Urinary bladder (tissue), 4 donors: Measurements from ENCODE around the gene KCNK13. TPM values are rescaled to one million over a fixed set of nuclear protein-coding genes. Genes with fewer than 3 reads are reported as not detected.
"Not testable (repeated sequence)": the region's sequence is repeated elsewhere in the genome, so short reads cannot be mapped to it uniquely, and the experiment has no call there.

Experiments used
- DNase-seq: peaks from one replicate; pipeline ENCODE4 v3.0.0-alpha.2; 2015; ENCODE audit errors: extremely low spot score
- H3K27ac ChIP-seq: one replicate; pipeline ENCODE4 v1.5.1; 2013; ENCODE audit warnings: low read depth, mild to moderate bottlenecking, moderate library complexity
- H3K36me3 ChIP-seq: one replicate; pipeline ENCODE4 v1.6.1; 2013; ENCODE audit warnings: mild to moderate bottlenecking, moderate library complexity; ENCODE audit not compliant: insufficient read depth
- H3K4me1 ChIP-seq: one replicate; pipeline ENCODE4 v1.6.1; 2013; ENCODE audit warnings: mild to moderate bottlenecking, moderate library complexity; ENCODE audit not compliant: insufficient read depth
- H3K4me3 ChIP-seq: one replicate; pipeline ENCODE4 v1.5.1; 2013; ENCODE audit warnings: low read depth, low read length
- WGBS: extraction: QIAGEN DNeasy Blood & Tissue Kit; methylation state at CpG from one replicate; pipeline ENCODE4 v1.1.7; 2013; 5-methylcytosine and 5-hydroxymethylcytosine counted together
- polyA plus RNA-seq: library from polyadenylated mRNA; stranded (reverse); fragments of 200-250 nt; gene quantifications from one replicate; pipeline ENCODE4 v1.2.3, GENCODE V29; 2013
- total RNA-seq: library from RNA; depleted of rRNA; stranded (reverse); fragments of >200 nt; gene quantifications from one replicate; pipeline ENCODE4 v1.2.3, GENCODE V29; 2014
- donor health status: healthy with polysubstance abuse.
- donor health status: healthy.

KCNK13 gene
- total and polyA plus RNA-seq, 2 donors, result 0.19 to 0.32 TPM

GRCh38 chr14:90088176-90088575 lies 26.4 kb downstream of the KCNK13 start:
- no peaks in the 10 kb centered on the region for H3K36me3 ChIP-seq
- no peak overlapping the region for H3K4me3 ChIP-seq
- no peak overlapping the region for H3K27ac ChIP-seq
- no peaks in the 10 kb centered on the region for H3K4me1 ChIP-seq
- WGBS, result 80% methylated on average over 2 of the region's 2 CpGs
- no peak for DNase-seq

DNA sequence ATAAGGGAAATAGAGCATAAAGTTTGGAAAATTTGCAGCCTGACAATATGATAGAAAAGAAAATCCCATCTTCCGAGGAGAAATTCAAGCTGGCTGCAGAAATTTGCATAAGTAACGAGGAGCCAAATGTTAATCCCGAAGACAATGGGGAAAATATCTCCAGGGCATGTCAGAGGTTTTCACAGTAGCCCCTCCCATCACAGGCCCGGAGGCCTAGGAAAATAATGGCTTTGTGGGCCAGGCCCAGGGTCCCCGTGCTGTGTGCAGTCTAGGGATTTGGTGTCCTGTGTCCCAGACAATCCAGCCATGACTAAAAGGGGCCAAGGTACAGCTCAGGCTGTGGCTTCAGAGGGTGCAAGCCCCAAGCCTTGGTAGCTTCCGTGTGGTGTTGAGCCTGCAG lies 27.7 kb downstream of the KCNK13 start:
- not testable (repeated sequence) for H3K27ac ChIP-seq, DNase-seq, H3K4me1 ChIP-seq, H3K4me3 ChIP-seq, H3K36me3 ChIP-seq
- 51% methylated on average over 6 of the region's 6 CpGs for WGBS

DNA sequence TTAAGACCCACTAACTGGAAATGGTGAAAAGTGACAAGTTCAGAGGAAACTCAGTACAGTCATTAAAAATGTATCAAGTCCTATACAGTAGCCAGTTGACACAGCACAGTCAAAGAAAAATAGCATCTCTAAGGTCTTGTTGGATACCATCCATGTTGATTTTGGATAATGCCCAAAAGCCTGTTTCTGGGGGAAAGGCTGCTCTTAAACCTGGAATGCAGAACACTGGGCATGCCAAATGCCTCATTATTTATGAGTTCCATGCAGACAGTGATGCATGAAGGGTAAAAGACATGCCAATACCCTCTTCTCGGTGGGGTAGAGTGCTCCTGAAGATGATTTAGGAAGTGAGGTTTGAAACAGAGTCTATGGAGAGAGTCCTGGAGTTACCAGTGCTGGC lies 29.6 kb downstream of the KCNK13 start:
- Histone ChIP-seq H3K36me3 (no peaks in the 10 kb centered on the region), H3K4me3 (no peak overlapping the region), H3K27ac (no peak overlapping the region), H3K4me1 (no peaks in the 10 kb centered on the region)
- WGBS, result 14% methylated on average over 1 of the region's 1 CpG
- no peak for DNase-seq

GRCh38 chr14:90093942-90094595 lies 32.3 kb downstream of the KCNK13 start:
- no peaks in the 10 kb centered on the region for H3K36me3 ChIP-seq
- H3K4me1 ChIP-seq, result no peaks in the 10 kb centered on the region
- no peak for DNase-seq
- WGBS, result 70% methylated on average over 2 of the region's 2 CpGs
- no peak overlapping the region for H3K27ac ChIP-seq
- H3K4me3 ChIP-seq, result no peak overlapping the region

GRCh38 chr14:90095096-90095495 lies 33.3 kb downstream of the KCNK13 start:
- Histone ChIP-seq H3K4me3 (no peak overlapping the region), H3K4me1 (no peaks in the 10 kb centered on the region), H3K27ac (no peak overlapping the region), H3K36me3 (no peaks in the 10 kb centered on the region)
- WGBS, result 85% methylated on average over 4 of the region's 4 CpGs
- no peak for DNase-seq

DNA sequence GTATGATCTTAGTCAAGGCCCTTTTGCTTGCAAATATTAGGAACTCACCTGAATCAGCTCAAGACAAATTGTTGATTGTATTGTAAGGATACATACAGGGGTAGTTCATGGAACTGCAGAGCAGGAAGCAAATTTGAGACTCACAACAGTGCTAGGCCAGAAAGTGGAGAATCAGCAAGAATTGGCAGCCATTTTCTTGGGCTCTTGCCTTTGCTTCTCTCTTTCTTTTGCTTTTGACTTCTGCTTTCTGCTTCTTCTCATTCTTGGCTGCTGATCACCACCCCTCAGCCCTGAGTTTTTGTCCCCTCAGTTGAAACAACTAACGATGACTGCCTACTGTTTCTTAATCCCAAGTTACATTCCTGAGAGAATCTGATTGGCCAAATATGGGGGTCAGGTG lies 34.8 kb downstream of the KCNK13 start:
- H3K36me3 ChIP-seq, result no peaks in the 10 kb centered on the region
- 89% methylated on average over 1 of the region's 1 CpG for WGBS

GRCh38 chr14:90103808-90104207 lies 42.0 kb downstream of the KCNK13 start:
- Histone ChIP-seq H3K4me1 (no peaks in the 10 kb centered on the region), H3K4me3 (no peak overlapping the region), H3K27ac (no peak overlapping the region), H3K36me3 (no peaks in the 10 kb centered on the region)
- WGBS, result 77% methylated on average over 3 of the region's 3 CpGs
- DNase-seq, result no peak

More for the DNA sequence above, 34.8 kb downstream of the KCNK13 start:
- no peaks in the 10 kb centered on the region for H3K4me1 ChIP-seq
- no peak overlapping the region for H3K4me3 ChIP-seq
- no peak overlapping the region for H3K27ac ChIP-seq
- DNase-seq, result no peak

DNA sequence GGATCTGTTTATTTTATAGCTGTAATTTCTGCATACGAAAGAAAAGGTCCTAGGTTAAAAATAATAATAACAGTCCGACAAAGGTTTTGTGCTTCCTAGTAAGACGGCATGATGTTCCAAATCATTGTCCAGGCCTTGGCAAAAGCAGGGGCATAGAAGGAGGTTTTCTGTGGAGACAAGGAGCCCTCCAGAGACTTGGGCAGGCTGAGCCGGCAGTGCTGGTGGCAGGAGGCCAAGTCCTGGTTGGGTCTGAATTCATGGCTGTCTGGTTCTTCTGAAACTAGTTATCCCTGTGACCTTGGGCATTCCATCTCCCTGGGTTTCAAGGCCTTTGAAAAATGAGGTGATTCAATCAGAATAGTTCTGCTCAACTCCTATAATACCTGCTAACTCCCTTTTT lies 44.0 kb downstream of the KCNK13 start:
- H3K4me3 ChIP-seq, result no peak overlapping the region
- H3K36me3 ChIP-seq, result no peaks in the 10 kb centered on the region
- DNase-seq, result no peak
- 46% methylated on average over 4 of the region's 4 CpGs for WGBS
- H3K4me1 ChIP-seq, result no peaks in the 10 kb centered on the region
- no peak overlapping the region for H3K27ac ChIP-seq

GRCh38 chr14:90107789-90108188 lies 46.0 kb downstream of the KCNK13 start:
- no peak overlapping the region for H3K27ac ChIP-seq
- H3K4me3 ChIP-seq, result no peak overlapping the region
- WGBS, result 85% methylated on average over 6 of the region's 6 CpGs
- no peaks in the 10 kb centered on the region for H3K4me1 ChIP-seq
- no peaks in the 10 kb centered on the region for H3K36me3 ChIP-seq
- no peak for DNase-seq

- H3K27ac ChIP-seq, result no peak overlapping the region
- no peak overlapping the region for H3K4me3 ChIP-seq
- H3K4me1 ChIP-seq, result no peaks in the 10 kb centered on the region
- no peak for DNase-seq
- H3K36me3 ChIP-seq, result no peaks in the 10 kb centered on the region
- WGBS, result 75% methylated on average over 10 of the region's 10 CpGs
Observed at GRCh38 chr14:90109858-90110257, 48.1 kb downstream of the KCNK13 start.

GRCh38 chr14:90111895-90112534 lies 50.2 kb downstream of the KCNK13 start:
- DNase-seq, result no peak
- H3K27ac ChIP-seq, result no peak overlapping the region
- H3K4me3 ChIP-seq, result no peak overlapping the region
- H3K36me3 ChIP-seq, result no peaks in the 10 kb centered on the region
- H3K4me1 ChIP-seq, result no peaks in the 10 kb centered on the region
- 67% methylated on average over 12 of the region's 12 CpGs for WGBS

- WGBS, result 86% methylated on average over 5 of the region's 5 CpGs
- Histone ChIP-seq H3K4me3 (no peak overlapping the region), H3K4me1 (no peaks in the 10 kb centered on the region), H3K36me3 (no peaks in the 10 kb centered on the region), H3K27ac (no peak overlapping the region)
- no peak for DNase-seq
Observed at GRCh38 chr14:90114554-90114953, 52.8 kb downstream of the KCNK13 start.

DNA sequence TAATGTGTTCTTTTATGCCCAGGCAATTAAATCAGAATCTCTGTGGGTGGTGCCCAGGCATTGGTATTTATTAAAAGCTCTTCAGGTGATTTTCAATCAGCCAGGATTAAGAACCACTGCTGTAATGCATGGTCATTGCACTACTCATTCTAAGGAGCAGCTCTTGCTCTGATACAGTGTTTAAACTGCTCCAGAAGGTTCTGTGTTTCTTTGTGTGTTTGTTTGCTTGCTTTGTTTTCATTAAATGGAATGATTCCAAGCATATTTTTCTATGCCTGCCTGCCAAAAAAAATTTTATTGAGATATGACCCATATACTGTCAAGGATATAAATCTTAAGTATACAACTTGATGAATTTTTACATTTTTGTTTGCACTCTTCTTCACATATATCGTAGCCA lies 54.0 kb downstream of the KCNK13 start:
- no peak for DNase-seq
- no peaks in the 10 kb centered on the region for H3K4me1 ChIP-seq
- 0% methylated on average over 1 of the region's 1 CpG for WGBS
- no peaks in the 10 kb centered on the region for H3K36me3 ChIP-seq
- H3K4me3 ChIP-seq, result no peak overlapping the region
- H3K27ac ChIP-seq, result no peak overlapping the region

GRCh38 chr14:90116444-90116843 lies 54.6 kb downstream of the KCNK13 start:
- no peak overlapping the region for H3K4me3 ChIP-seq
- H3K36me3 ChIP-seq, result no peaks in the 10 kb centered on the region
- DNase-seq, result no peak
- 77% methylated on average over 8 of the region's 8 CpGs for WGBS
- no peak overlapping the region for H3K27ac ChIP-seq
- H3K4me1 ChIP-seq, result no peaks in the 10 kb centered on the region
